GM06990 (cell line): ENCODE data around the gene EXO1.

ENCODE experiments used
- DNase-seq: peaks from one replicate; pipeline ENCODE4 v3.0.0-alpha.2; 2011; ENCODE audit not compliant: insufficient read length; ENCODE audit errors: extremely low read depth
- H3K27me3 ChIP-seq: replicated peaks from 2 replicates; pipeline ENCODE4 v1.6.0; 2011; ENCODE audit warnings: low read length; ENCODE audit not compliant: control insufficient read depth, insufficient read depth
- H3K36me3 ChIP-seq: 2 replicates; pipeline ENCODE4 v1.5.1; 2011; ENCODE audit warnings: low read length; ENCODE audit not compliant: control insufficient read depth, insufficient read depth
- H3K4me3 ChIP-seq: replicated peaks from 2 replicates; pipeline ENCODE4 v1.5.1; 2011; ENCODE audit warnings: low read depth, mild to moderate bottlenecking, control low read depth, low read length
- TF ChIP-seq, protein P1 (sequence below): IDR thresholded peaks from 2 replicates; pipeline ENCODE4 v1.5.1; 2011; ENCODE audit warnings: low read length, control low read depth, mild to moderate bottlenecking, inconsistent platforms; ENCODE audit not compliant: insufficient read depth, poor library complexity, severe bottlenecking

The EXO1 gene

DNA sequence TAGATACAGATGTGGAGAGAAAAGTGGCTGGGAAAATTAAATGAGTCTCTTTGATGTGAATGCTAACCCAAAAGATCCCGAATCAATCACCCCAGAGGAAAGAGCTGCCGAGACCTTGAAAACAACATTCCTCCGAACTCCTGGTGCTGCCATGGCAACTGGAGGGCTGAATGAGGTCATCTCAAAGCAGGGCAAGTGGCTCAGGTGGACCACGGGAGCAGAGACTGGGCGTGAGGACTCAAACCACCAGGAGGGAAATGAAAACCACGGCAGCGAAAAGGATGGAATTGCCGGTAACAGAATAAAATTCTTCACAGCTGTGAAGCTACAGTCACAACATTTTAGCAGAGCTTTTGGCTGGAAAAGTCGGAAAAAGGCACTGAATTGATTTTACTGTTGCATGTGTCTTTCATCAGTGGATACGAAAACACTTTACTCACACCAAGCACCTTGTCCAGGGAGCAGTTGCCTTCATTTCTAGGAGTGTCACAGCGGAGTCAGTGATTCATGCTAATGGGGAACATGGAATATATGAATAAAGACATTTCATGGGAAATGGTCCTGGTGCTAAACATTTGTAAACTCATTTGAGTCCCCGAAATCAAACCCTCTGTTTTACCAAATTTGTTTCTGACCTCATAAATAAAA, 86.3 kb downstream of the EXO1 start:
- no peaks in the 10 kb centered on the region for H3K36me3 ChIP-seq
- TF ChIP-seq, protein P1, sequence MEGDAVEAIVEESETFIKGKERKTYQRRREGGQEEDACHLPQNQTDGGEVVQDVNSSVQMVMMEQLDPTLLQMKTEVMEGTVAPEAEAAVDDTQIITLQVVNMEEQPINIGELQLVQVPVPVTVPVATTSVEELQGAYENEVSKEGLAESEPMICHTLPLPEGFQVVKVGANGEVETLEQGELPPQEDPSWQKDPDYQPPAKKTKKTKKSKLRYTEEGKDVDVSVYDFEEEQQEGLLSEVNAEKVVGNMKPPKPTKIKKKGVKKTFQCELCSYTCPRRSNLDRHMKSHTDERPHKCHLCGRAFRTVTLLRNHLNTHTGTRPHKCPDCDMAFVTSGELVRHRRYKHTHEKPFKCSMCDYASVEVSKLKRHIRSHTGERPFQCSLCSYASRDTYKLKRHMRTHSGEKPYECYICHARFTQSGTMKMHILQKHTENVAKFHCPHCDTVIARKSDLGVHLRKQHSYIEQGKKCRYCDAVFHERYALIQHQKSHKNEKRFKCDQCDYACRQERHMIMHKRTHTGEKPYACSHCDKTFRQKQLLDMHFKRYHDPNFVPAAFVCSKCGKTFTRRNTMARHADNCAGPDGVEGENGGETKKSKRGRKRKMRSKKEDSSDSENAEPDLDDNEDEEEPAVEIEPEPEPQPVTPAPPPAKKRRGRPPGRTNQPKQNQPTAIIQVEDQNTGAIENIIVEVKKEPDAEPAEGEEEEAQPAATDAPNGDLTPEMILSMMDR = no peak
- DNase-seq = no peak
- H3K27me3 ChIP-seq = no peaks in the 10 kb centered on the region; the same call in 1 of the 2 replicates
- H3K4me3 ChIP-seq = no peak overlapping the region

DNA sequence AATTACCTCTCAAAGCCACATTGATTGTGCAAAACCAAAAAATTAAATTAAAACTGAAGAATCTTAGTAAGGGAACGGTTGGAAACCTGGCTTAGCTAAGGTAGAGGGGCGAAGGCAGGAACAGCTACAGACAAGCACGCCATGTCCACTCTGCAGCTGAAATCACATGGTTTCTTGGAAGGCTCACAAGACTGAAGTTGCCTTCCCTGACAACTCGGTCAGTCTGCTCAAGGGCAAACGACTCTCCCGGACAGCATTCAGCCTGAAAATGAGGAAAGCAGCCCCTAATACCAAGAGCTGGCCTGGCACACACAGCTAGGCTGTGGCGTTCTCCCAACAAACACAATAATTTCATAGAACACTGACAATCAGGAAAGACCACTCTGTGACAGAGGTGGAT, 86.9 kb downstream of the EXO1 start:
- no peak for DNase-seq
- TF ChIP-seq, protein P1 = no peak
- Histone ChIP-seq H3K36me3 (no peaks in the 10 kb centered on the region), H3K4me3 (no peak overlapping the region), H3K27me3 (no peaks in the 10 kb centered on the region; the same call in 1 of the 2 replicates)
